Skin of body (tissue), 2 donors: Measurements from ENCODE around the gene RPL29. TPM values are rescaled to one million over a fixed set of nuclear protein-coding genes. Genes with fewer than 3 reads are reported as not detected.

ENCODE experiments used
- DNase-seq: peaks from one replicate; lab custom pipeline; 2025; lab: John Stamatoyannopoulos, UW
- total RNA-seq: library from RNA; depleted of rRNA; stranded (reverse); fragments of >200 nt; gene quantifications from one replicate; pipeline ENCODE4 v1.2.3, GENCODE V29; 2014

RPL29 gene
- total RNA-seq, 1 donor from 2014 or later, result 933 TPM

DNA sequence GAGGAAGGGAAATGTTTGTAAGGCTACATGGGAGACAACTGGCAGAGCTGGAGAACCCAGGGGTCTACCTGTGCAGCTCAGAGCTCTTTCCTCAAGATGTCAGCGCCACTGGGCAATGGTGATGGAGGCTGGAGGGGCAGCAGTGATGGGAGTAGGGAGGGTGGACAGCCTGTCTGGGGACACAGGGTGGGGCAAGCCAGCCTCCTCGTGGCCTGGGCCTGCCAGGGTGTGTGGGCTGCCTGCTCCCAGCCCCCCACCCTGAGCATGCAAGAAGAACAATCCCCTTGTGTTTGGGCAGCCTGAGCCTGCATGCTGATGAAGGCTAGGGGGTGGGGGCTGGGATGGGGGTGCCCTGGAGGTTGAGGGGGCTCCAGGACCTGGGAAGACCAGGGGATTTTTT lies 29.7 kb downstream of the RPL29 start:
- no peak for DNase-seq

DNA sequence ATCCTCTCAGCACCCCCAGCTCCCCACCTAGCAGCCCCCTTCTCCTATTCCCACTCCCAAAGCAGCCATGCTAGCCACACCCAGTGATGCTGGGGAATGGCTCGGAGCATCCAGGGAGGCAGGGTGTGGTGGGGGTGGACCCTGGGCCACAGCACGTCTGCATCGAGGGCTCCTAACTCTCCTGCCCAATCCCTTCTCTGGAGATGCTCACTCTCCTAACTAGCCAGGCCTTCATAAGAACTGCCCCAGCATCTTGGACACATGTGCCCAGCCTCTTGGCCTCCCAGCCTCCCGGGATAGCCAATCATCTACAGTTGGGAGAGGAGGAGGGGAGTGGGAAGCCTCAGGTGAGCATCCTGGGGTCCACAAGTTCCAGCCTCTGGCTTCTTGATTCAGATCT lies 31.2 kb downstream of the RPL29 start:
- no peak for DNase-seq

DNA sequence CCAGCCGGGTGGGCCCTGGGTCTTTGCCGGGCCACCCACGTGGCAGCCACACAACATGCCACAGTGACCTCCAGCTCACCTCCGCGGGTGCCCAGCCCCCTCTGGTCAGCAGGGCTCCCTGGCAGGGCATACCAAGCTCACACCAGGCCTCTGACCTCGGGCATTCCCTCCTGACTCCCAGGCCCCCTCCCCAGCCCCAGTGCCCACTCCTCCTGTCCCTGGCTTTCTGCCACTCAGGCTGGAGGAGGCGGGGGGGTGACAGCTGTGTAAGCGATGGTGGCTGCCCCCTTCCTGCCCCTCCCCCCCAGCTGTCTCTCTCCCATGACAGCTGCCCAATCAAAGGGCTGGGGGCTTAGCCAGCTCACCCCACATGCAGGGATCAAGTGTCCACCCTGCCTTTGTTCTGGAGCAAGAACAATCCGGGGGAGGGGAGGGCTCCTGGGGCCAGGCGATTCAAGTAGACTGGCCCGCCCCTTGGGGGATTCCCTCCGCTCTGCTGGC lies 31.7 kb downstream of the RPL29 start:
- DNase-seq, result no peak

DNA sequence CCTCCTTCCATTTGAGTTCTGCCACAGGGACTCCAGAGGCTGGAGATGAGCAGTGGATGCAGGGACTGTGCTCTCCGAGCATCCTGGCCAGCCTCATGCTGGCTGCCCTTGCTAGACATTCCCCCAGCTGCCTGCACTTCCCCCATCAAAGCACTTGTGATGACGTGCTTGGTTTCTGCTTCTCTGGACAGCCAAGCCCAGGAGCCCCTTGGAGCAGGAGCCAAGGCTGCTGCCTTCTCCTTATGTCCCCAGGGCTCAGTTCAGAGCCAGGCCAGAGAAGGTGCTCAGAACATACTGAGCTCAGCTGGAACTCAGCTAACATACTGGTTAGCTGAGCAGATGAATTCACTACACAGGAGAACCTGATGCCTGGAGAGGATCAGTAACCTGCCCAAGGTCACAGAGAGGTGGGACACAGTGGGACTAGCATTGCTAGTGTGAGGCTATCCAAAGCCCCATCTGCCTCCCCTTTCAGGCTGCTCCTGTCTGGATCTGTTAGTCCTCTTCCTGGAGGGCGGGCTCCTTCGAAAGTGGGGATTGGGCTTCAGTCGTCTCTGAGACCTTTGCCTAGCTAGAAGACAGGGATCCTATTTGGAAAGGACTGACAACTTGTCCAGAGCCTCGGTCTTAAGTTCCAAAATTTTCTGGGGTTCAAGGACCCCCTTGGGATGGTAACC lies 32.7 kb downstream of the RPL29 start:
- DNase-seq, result no peak

DNA sequence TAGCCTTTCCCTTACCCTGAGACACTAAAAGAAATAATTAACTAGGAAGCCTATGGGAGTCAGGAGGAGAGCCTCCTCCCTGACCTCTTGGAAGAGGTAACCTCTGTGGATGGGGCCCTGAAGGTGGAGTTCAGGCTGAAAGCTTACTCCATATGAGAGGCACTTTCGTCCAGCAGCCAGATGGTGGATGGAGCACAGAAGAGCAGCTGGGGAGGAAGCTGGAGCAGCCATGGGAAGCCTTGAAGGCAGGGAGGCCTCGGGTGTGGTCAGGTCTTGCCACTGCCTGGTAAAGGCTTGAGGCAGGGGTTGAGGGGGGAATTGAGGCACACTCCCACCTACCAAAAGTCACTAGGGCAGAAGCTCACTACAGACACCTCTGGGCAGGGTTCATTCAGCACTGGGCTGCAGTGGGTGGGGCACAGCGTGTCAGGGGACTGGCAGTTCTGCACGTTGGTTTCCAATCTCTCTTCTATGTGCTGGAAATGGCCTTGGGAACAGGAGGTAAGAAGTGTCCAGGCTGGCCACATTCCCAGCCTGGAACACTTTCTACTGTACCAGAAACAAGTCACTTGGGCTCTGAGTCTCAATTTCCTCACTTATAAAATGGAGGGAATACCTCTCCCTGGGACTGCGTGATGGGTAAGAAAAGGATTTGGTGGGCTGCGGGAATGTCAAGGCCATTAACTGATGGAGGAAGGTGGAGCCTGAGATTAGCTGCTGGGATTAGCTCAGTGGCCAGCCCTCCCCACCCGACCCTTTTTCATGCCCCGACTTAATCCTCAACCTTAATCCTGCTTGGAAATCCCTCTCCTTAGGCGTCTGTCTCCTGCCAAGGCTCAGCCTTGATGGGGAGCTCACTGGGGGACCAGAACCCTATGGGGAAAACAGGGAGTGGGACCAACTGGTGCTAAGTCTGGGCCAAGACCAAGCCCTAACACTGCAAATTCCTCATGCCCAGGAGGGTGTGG lies 33.8 kb downstream of the RPL29 start:
- no peak for DNase-seq

DNA sequence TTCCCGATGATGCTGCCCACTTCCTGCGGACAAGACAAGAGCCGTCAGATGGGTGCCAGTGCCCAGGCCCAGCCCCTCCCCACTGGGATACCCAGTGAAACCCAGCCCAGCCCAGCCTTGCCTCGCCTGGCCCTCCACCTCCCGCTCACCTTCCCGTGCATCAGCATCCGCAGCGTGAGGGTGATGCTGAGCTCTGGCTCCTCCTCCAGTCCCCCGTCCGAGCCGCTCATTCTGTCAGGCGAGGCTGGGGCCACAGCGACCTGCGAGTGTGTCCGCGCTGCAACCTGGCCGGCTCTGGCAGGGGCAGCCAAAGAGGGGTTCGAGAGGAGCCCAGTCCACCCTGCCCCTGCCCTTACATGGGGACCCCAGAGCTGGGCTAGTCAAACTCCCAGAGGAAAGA lies 34.7 kb downstream of the RPL29 start:
- DNase-seq, result no peak

DNA sequence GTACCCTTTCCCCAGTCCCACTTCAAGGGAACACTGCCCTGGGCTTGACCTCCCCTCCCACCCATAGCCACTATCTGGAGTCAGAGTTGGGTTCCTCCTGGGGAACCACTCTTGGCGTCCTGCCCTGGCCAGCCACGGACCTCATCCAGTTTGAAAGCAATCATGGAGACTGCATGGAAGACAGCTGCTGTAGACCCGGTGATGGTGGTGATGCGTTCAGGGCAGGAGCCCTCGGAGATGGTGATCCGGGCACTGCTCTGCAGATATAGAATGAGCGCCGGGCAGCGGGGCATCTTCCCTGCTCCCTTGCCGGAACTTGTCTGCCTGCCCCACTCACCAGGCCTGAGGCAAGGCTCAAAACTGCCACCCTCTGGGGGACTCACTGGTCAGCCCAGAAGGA lies 35.3 kb downstream of the RPL29 start:
- no peak for DNase-seq

DNA sequence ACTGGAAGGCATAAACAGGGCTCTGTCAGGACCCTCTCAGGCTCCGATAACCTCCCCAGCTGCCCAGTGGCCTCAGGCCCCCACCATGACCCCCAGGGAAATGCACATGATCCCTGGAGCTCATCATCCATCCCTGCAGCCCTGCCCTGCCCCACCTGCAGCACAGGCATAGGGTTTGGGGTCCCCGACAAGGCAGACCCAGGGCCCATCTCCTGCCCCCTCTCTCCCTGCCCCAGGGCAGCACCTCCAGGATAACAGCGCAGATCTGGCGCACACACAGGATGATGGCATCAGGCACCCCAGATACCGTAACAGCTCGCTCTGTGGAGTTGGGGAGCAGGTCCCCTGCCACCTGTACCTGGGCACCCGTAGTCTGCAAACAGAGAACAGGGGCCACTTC lies 36.0 kb downstream of the RPL29 start:
- no peak for DNase-seq

DNA sequence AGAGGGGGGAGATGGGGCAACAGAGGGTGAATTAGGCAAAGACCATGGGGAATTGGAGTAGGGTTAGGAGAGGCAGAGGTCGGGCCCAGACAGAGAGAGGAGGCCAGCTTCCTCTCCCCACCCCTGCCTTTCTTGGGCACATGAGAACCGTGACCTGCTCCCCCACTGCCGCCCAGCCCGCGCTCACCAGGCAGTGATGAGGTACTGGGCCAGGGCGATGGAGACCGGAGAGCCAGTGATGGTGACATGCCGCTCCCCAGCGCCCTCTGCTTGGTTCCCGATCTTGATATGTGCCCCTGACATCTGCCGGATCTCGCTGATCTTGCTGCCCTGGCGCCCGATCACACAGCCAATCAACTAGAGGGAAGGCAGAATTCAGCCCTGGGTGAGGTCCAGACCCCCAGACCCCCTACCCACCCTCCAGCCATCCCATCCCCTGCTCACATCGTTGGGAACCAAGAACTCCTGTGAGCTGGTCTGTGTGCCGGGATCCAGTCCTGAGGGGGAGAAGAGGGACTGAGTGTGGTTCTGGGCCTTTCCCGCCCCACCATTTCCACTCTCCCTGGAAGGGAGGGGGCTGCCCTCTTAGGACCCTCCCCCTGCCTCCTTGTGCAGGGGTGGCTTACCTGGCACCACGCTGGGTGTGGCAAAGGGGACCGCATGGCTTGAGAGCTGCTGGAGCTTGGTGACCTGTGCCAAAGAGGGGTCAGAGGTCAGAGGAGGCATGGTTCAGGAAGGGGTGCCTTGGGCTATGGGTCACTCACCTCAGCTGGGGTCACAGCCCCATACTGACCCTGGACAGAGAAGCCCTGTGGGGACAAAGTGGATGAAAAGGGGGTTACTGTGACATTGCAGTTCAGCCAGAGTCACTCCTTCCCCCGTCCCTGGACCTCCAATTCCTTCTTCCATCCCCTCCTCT lies 36.8 kb downstream of the RPL29 start:
- DNase-seq, result no peak

DNA sequence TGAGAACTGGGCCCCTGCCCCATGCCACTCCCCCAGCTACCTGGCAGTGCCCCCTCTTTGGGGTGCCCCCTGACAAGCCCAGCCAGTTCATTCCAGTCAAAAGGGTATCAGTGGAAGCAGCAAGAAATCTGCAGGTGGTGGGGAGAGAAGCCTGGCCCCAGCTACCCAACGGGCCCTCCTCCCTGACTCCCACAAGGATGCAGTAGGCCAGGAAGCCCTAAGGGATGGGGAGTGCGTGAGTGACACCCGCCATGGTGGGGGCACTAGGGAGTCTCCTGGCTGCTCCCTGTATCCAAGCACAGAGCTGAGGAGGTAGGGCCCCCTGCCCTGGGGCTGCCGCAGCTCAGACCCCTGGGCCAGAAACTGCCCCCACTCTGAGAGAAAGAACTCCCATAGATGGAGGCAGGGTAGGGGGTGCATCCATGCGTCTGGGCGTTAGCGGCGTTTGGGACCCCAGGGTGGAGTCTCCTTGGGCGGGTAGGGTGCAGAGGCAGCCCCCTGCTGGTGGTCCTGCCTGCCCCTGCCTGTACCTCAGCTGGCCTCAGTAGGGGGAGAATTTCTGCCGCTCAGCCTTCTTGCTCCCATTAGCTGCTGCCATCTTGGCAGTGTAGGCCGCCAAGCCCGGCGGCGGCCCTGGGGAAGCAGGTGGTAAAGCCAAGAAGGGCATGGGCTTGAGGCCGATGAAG lies 38.0 kb downstream of the RPL29 start:
- DNase-seq, result no peak

DNA sequence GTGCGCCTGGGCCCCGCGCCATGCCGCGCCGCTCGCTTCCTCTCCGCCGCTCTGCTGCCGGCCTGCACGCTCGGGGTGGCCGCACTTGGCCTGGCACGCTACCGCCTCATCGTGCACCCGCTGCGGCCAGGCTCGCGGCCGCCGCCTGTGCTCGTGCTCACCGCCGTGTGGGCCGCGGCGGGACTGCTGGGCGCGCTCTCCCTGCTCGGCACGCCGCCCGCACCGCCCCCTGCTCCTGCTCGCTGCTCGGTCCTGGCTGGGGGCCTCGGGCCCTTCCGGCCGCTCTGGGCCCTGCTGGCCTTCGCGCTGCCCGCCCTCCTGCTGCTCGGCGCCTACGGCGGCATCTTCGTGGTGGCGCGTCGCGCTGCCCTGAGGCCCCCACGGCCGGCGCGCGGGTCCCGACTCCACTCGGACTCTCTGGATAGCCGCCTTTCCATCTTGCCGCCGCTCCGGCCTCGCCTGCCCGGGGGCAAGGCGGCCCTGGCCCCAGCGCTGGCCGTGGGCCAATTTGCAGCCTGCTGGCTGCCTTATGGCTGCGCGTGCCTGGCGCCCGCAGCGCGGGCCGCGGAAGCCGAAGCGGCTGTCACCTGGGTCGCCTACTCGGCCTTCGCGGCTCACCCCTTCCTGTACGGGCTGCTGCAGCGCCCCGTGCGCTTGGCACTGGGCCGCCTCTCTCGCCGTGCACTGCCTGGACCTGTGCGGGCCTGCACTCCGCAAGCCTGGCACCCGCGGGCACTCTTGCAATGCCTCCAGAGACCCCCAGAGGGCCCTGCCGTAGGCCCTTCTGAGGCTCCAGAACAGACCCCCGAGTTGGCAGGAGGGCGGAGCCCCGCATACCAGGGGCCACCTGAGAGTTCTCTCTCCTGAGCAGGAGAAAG lies 39.6 kb downstream of the RPL29 start:
- DNase-seq, result no peak

DNA sequence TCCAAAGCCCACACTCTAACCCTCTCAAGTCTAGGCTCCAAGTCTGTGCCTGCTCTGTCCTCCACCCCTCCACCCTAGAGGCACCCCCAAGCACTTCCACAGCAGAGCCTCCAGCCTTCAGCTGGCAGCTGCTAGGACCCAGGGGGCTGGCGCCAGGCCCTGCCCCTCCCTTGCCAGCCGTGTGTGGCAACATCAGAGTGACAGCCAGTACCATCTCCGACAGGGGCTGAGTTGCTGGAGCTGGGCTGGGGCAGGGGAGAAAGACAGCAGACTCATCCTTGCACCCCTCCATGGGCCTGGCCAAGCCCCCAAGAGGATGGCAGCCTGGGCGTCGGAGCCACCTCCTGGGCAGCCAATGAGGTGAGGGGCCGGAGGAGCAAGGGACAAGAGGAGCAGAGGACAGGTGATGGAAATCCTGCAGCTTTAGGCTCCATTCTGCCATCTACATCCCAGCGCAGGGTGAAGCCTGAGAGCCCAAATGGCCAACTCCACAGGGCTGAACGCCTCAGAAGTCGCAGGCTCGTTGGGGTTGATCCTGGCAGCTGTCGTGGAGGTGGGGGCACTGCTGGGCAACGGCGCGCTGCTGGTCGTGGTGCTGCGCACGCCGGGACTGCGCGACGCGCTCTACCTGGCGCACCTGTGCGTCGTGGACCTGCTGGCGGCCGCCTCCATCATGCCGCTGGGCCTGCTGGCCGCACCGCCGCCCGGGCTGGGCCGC lies 40.4 kb downstream of the RPL29 start, which contains the start of gene GPR62:
GPR62 (plus strand) TSS at position 207 of the 718 bp plus-strand sequence; CDS start at position 479, 272 bp downstream.
- no peak for DNase-seq

DNA sequence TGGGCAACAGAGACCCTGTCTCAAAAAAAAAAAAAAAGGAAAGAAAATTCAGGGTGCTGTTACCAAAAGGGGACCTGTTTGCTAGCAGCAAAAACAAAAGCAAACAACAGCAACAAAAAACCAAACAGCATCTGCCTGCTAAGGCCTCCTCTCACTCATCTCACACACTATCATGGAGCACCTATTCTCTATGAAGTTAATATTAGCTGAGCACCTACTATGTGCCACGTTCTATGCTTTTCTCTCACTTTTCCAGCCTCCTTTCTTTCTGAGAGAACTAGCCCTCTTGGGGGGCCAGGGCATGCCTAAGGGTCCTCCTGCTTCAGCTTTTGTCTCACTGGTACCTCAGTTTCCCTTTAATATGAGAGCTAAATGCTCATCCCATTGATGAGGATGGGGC lies 41.0 kb downstream of the RPL29 start:
- DNase-seq, result no peak

DNA sequence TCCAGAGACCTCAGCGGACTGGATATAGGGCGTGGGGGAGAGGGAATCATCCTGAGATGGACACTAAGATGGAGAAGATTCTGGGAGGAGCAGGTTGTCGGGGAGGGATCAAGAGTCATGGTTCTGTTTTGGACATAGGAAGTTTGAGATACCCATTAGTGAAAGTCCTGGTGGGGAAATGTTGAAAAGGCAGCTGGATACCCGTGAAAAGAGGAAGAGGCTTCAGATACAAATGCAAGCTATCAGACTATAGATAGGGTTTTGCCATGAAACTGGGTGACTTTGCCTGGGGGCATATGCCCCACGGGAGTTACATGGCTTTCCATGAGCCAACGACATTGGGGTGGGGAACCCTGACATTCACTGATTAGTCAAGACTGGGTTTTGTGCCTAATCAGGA lies 41.6 kb downstream of the RPL29 start:
- DNase-seq, result no peak

DNA sequence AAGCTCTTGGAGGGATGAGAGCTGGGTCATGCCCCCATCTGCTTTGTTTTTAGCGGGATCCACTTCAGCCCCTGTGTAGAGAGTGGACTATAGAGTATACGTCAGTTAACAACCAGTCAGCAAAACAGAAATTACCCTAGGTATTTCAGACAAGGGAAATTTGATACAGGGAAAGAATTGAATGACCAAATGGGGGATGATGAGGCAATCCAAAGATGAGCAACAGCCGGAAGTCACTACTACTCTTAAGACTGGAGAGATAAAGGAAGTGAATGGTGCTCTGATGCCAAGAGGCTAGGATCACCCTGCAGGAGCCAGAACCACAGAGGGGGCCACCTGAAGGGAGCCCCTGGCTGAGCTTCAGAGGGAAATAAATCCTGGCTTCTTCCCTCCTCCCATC lies 42.2 kb downstream of the RPL29 start:
- no peak for DNase-seq

DNA sequence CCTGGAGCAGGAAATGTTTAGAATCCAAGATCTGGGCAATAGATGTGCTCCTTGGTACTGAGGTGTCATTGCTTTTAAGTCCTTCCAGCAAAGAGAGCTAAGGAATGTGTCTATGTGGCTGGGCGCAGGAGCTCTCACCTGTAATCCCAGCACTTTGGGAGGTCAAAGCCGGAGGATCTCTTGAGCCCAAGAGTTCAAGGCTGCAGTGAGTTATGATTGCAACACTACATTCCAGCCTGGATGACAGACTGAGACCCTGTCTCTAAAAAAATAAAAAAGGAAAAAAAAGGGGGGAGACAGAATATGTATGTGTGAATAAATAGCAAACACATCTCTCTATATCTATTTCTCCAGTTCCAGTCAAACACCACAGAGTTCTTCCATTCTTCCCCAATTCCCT lies 44.8 kb downstream of the RPL29 start:
- no peak for DNase-seq

DNA sequence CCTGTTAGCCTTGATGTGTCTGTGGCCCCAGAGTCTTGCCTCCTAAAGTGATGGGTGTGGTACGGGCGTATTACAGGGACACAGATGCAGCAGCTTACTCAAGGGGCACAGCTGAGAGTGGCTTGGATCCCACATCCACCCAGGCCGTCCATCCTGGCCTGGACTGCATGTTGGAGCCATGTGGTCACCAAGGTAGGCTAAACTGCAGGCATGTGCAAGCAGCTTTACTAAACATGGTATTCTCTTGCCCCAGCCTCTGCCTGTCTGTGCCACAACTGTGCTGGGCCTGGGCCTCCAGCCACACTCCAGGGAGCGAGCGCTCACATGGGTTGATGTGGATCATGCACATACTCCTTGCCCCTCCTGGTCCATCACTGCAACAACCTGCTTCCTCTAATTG lies 46.6 kb downstream of the RPL29 start:
- no peak for DNase-seq

DNA sequence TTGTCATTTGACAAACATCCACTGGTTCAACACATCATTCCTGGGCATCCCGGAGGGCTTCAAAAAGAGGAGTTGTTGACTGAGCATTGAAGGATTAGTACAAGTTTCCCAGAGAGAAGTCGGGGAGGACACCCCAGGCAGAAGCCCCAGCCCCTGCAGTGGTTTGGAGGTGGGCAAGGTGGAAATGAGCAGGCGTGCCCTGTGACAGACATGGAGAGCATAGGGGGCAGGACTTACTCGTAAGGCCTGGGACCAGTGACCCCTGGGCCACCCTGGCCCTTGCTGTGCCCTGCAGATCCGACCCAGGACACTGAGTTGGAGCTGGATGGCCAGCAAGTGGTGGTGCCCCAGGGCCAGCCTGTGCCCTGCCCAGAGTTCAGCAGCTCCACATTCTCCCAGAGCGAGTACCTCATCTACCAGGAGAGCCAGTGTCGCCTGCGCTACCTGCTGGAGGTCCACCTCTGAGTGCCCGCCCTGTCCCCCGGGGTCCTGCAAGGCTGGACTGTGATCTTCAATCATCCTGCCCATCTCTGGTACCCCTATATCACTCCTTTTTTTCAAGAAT lies 47.6 kb downstream of the RPL29 start:
- no peak for DNase-seq
